RWPE2 (cell line): ENCODE results near the gene DAPK2.

Experiments
- ATAC-seq: fragments of 200-7000 bp; cut with Tn5 transposase; 3 replicates; pipeline ENCODE4 v1.9.1; 2021; ENCODE audit warnings: low read depth
- DNase-seq: peaks from one replicate; pipeline ENCODE4 v3.0.0-alpha.2; 2020; ENCODE audit warnings: low spot score
- H3K27ac ChIP-seq: fragments of 450-650 bp; 2 replicates; pipeline ENCODE4 v1.5.1; 2017; ENCODE audit warnings: mild to moderate bottlenecking; ENCODE audit not compliant: poor library complexity, severe bottlenecking
- H3K27me3 ChIP-seq: fragments of 250-450 bp; sonication (Bioruptor Pico); 2 replicates; pipeline ENCODE4 v1.5.1; 2021; ENCODE audit warnings: mild to moderate bottlenecking, moderate library complexity; ENCODE audit not compliant: insufficient read depth, poor library complexity, severe bottlenecking
- H3K36me3 ChIP-seq: fragments of 250-450 bp; sonication (Bioruptor Pico); 2 replicates; pipeline ENCODE4 v1.5.1; 2020; ENCODE audit warnings: low read depth, mild to moderate bottlenecking, moderate library complexity
- H3K4me1 ChIP-seq: fragments of 250-450 bp; sonication (Bioruptor Pico); 2 replicates; pipeline ENCODE4 v1.5.1; 2021; ENCODE audit warnings: mild to moderate bottlenecking, moderate library complexity; ENCODE audit not compliant: insufficient read depth, poor library complexity, severe bottlenecking
- H3K4me3 ChIP-seq: fragments of 250-450 bp; sonication (Bioruptor Pico); 2 replicates; pipeline ENCODE4 v1.5.1; 2021; ENCODE audit warnings: mild to moderate bottlenecking, moderate library complexity; ENCODE audit not compliant: severe bottlenecking
- H3K9me3 ChIP-seq: fragments of 250-450 bp; sonication (Bioruptor Pico); 2 replicates; pipeline ENCODE4 v1.5.1; 2021; ENCODE audit warnings: mild to moderate bottlenecking, moderate library complexity; ENCODE audit not compliant: severe bottlenecking
- TF ChIP-seq, protein P1 (sequence below): fragments of 450-650 bp; IDR thresholded peaks from one replicate; pipeline ENCODE4 v1.5.1; 2017; ENCODE audit warnings: mild to moderate bottlenecking, moderate library complexity; ENCODE audit not compliant: poor library complexity, severe bottlenecking

DAPK2 gene

DNA sequence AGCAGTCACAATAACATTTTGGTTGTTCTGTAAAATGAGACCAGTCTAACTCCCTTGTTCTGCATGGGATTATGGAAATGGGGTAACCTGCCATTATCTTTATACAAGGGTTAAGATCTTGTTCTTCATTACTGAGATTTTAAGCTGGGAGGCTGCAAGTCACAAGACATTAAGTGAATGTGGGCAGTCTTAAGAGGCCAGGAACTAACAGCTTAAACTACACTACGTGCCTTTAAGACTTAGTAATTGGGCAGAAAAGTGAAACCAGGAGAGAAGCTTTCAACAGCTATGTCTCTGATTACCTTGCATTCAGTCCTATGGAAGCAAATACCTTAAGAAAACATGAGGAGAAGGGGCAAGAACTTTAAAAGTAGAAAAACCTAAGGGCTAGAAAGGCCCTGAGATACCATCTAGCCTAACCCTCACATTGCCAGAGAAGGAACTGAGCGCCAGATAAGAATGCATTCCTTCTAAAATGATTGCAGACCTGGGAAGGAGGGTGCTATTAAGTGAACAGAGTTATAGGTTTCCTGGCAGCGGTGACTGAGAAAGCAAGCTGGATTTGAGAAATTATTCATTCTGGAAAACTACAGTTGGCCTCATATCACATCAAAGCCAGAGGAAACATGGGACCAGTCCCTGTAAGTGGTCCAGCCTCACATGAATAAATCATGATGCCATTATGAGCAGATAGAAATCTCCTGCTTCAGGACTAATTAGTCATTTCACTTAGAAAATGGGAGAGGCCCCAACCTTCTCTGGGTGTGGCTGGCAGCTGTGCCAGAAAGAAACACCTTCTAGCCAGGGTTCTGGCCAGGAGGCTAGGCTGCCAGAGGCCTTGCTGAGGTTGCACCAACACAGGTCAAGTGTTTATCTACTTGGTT is 32.9 kb downstream of the DAPK2 start:
- Histone ChIP-seq H3K27ac (peak overlapping the region; percentile 44), H3K36me3 (no peaks in the 10 kb centered on the region), H3K4me1 (peaks cover 58% of the 10 kb centered on the region), H3K9me3 (no peaks in the 10 kb centered on the region), H3K4me3 (no peak overlapping the region), H3K27me3 (no peaks in the 10 kb centered on the region)
- DNase-seq (no peak), ATAC-seq (peak; percentile 47)
- TF ChIP-seq, protein P1, sequence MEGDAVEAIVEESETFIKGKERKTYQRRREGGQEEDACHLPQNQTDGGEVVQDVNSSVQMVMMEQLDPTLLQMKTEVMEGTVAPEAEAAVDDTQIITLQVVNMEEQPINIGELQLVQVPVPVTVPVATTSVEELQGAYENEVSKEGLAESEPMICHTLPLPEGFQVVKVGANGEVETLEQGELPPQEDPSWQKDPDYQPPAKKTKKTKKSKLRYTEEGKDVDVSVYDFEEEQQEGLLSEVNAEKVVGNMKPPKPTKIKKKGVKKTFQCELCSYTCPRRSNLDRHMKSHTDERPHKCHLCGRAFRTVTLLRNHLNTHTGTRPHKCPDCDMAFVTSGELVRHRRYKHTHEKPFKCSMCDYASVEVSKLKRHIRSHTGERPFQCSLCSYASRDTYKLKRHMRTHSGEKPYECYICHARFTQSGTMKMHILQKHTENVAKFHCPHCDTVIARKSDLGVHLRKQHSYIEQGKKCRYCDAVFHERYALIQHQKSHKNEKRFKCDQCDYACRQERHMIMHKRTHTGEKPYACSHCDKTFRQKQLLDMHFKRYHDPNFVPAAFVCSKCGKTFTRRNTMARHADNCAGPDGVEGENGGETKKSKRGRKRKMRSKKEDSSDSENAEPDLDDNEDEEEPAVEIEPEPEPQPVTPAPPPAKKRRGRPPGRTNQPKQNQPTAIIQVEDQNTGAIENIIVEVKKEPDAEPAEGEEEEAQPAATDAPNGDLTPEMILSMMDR = no peak

DNA sequence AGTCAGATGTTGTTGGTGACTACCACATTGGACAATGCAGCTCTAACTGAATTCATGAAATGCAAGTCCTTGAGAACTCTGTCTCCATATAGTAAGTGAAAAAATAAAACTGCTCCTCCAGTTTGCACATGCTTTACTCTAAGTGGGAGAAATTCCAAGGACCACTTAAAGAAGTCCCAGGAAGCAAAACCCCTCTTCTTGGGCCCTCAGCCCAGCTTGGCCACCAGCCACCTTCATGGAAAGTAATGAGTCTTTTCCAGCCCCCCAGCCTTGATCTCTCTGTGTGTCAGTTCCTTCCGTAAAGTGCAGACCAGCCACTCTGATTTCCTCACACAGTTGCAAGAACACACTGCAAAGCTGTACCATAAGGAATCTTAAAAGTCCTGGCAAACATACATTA is 34.5 kb downstream of the DAPK2 start:
- no peak for DNase-seq
- no peak overlapping the region for H3K4me3 ChIP-seq
- no peak overlapping the region for H3K27ac ChIP-seq
- TF ChIP-seq, protein P1 = no peak
- H3K27me3 ChIP-seq = no peaks in the 10 kb centered on the region
- no peak for ATAC-seq
- H3K4me1 ChIP-seq = peaks cover 44% of the 10 kb centered on the region
- no peaks in the 10 kb centered on the region for H3K9me3 ChIP-seq
- H3K36me3 ChIP-seq = no peaks in the 10 kb centered on the region

DNA sequence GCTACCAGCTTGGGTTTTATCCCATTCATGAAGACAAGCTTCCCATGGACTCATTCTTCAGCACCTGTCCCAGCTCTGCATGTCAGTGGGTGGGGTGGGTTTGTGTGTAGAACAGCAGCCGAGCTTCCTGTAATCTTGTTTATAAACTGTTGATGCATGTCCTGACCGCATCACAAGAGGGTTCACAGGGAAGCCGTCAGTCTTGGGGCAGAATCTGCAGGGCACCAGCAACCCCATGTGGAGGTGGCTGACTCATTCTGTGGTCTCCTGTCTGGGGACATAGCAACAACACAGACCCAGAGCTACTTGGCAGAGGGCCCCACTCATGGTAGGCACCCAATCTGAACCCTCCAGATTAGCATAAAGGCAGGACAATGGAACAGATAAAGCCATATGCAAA is 35.6 kb downstream of the DAPK2 start:
- ATAC-seq (peak; percentile 39), DNase-seq (peak; percentile 79)
- Histone ChIP-seq H3K36me3 (no peaks in the 10 kb centered on the region), H3K4me1 (peaks cover 47% of the 10 kb centered on the region), H3K27me3 (no peaks in the 10 kb centered on the region), H3K9me3 (no peaks in the 10 kb centered on the region), H3K27ac (peak overlapping the region; percentile 48), H3K4me3 (no peak overlapping the region)
- TF ChIP-seq, protein P1 = no peak

DNA sequence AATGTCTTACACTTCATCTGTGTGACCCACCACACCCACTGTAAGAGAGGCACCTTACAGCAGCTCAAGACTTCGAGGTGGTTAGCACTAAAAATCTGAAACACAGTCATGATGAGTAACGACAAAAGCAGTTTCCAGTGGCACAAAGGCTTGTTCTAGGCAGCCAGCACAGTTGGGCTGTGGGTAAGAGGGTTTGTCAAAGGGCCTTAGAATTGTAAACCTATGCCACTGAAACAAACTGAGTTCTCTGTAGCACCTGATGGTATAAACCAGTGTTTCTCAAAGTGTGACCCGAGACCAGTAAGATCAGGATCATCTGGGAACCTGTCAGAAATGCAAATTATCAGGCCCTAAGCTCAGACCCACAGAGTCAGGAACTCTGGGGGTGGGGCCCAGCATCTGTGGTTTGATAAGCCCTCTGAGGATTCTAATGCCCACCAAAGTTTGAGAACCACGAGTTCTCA is 36.5 kb downstream of the DAPK2 start:
- no peaks in the 10 kb centered on the region for H3K27me3 ChIP-seq
- TF ChIP-seq, protein P1 = no peak
- H3K36me3 ChIP-seq = no peaks in the 10 kb centered on the region
- no peak for DNase-seq
- ATAC-seq = peak; percentile 68
- H3K4me1 ChIP-seq = peaks cover 54% of the 10 kb centered on the region
- peak overlapping the region; percentile 48 for H3K27ac ChIP-seq
- no peaks in the 10 kb centered on the region for H3K9me3 ChIP-seq
- H3K4me3 ChIP-seq = no peak overlapping the region

DNA sequence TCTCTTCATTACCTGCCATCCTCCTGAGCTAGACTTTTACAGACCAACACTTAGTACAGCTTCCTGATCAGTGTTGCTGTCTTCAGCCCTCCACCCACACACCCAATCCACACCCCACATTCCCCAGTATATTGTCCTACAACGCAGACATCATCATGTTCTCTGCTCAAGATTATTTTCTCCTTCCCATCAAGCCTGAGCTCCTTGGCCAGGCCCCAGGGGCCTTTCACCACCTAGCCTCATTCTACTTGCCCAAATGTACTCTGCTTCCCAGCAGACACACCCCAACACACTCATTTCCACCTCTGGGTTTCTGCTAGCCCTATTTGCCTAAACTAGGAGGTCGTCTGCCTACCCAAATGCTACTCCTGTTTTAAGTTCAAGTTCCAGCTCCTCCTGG is 37.0 kb downstream of the DAPK2 start:
- H3K27ac ChIP-seq = peak overlapping the region; percentile 48
- H3K4me1 ChIP-seq = peaks cover 57% of the 10 kb centered on the region
- DNase-seq (no peak), ATAC-seq (peak; percentile 5; the same call in 2 of the 3 replicates)
- H3K27me3 ChIP-seq = no peaks in the 10 kb centered on the region
- H3K4me3 ChIP-seq = no peak overlapping the region
- TF ChIP-seq, protein P1 = no peak
- no peaks in the 10 kb centered on the region for H3K36me3 ChIP-seq
- H3K9me3 ChIP-seq = no peaks in the 10 kb centered on the region
